SK-N-MC (cell line): ENCODE measurements around the gene FBXO11.

Source experiments
- DNase-seq: peaks from one replicate; pipeline ENCODE4 v3.0.0-alpha.2; 2011; ENCODE audit warnings: low read depth, low spot score
- H3K27ac ChIP-seq: fragments of 200-600 bp; sonication (generic); 2 replicates; pipeline ENCODE4 v1.5.1; 2016; ENCODE audit warnings: mixed run types
- H3K36me3 ChIP-seq: fragments of 200-600 bp; sonication (generic); 2 replicates; pipeline ENCODE4 v1.6.1; 2017; ENCODE audit warnings: antibody characterized with exemption, low read length, mixed read lengths; ENCODE audit not compliant: insufficient read depth
- H3K4me3 ChIP-seq: fragments of 200-600 bp; sonication (generic); 2 replicates; pipeline ENCODE4 v1.5.1; 2016
- H3K9ac ChIP-seq: fragments of 200-600 bp; sonication (generic); 2 replicates; pipeline ENCODE4 v1.8.0; 2017; ENCODE audit warnings: mixed run types, mixed read lengths; ENCODE audit not compliant: insufficient read length
- H3K9me3 ChIP-seq: fragments of 200-600 bp; sonication (generic); 2 replicates; pipeline ENCODE4 v1.6.1; 2017; ENCODE audit warnings: low read depth, mild to moderate bottlenecking, antibody characterized with exemption, low read length, moderate library complexity, mixed read lengths
- EZH2 ChIP-seq: fragments of 200-600 bp; sonication (generic); IDR thresholded peaks from one replicate; pipeline ENCODE4 v1.6.1; 2017; ENCODE audit warnings: antibody characterized with exemption
- FOXP2 ChIP-seq: optimal IDR thresholded peaks from 2 replicates; pipeline ENCODE3; 2011; ENCODE audit warnings: mild to moderate bottlenecking, moderate library complexity; ENCODE audit not compliant: insufficient read depth; ENCODE audit errors: extremely low read length, control extremely low read depth
- POLR2AphosphoS5 ChIP-seq: IDR thresholded peaks from 2 replicates; pipeline ENCODE4 v1.6.1; 2012; ENCODE audit warnings: mild to moderate bottlenecking, low read depth, low read length, borderline replicate concordance

Gene FBXO11

DNA sequence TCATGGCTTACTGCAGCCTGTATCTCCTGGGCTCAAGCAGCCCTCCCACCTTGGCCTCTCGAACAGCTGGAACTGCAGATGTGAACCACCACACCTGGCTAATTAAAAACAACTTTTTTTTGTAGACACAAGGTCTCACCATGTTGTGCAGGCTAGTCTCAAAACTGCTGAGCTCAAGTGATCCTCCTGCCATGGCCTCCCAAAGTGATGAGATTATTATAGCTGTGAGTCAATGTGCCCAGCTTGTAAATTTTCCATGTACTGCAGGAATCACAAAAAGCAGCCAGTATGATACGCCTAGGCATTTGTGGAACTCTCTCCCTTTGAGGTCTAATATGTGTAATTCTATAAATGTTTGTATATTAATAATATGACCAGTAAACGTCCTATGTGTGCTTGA lies 63.5 kb downstream of the FBXO11 start:
- H3K27ac ChIP-seq = 0 out of 2 replicates have a peak overlapping the region, but pooled peaks have one; percentile 31
- H3K36me3 ChIP-seq = peaks cover 18% of the 10 kb centered on the region
- no peak for DNase-seq
- H3K9me3 ChIP-seq = no peaks in the 10 kb centered on the region
- TF ChIP-seq POLR2AphosphoS5 = no peak
- TF ChIP-seq FOXP2 = no peak
- TF ChIP-seq EZH2 = no peak
- no peak overlapping the region for H3K9ac ChIP-seq
- H3K4me3 ChIP-seq = no peak overlapping the region

DNA sequence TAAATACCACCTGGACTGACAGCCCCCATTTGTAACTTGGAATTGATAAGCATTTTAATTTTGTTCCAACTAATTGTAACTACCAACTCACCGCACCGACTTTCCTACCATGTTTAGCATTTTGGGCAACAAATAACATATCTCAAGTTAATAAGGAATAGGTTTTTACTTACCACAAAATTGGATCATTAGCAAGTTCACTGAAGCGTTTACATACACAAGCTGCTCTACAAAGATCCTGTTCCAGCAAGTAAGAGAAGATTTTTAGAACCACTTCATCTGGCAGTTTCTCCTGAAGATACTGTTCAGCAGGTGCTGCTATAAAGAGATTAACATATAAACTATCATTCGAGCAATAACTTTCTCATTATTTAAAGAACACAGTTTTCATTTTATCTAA lies 67.6 kb downstream of the FBXO11 start:
- Histone ChIP-seq H3K36me3 (peaks cover 57% of the 10 kb centered on the region), H3K4me3 (no peak overlapping the region), H3K9me3 (no peaks in the 10 kb centered on the region), H3K9ac (no peak overlapping the region), H3K27ac (no peak overlapping the region)
- no peak for DNase-seq
- no peak for TF ChIP-seq POLR2AphosphoS5

DNA sequence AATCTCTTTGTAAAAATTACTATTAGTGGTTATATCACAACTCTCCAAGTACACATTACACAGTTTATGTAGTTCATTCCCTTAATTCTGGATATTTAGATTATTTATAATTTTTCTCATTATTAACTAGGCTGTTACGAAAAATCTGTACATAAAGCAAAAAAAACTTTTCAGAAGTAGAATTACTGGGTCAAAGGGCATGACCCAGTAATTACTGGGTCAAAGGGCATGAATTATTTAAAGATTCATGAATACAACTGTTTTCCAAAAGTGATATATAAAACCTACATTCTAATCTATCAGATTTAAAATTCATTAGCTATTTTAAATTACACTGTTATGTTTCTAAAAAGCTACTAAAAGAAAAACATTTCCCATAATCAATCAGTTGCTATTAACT lies 68.0 kb downstream of the FBXO11 start:
- no peaks in the 10 kb centered on the region for H3K9me3 ChIP-seq
- no peak overlapping the region; the same call in 1 of the 2 replicates for H3K27ac ChIP-seq
- no peak overlapping the region for H3K9ac ChIP-seq
- no peak overlapping the region for H3K4me3 ChIP-seq
- DNase-seq = no peak
- peaks cover 62% of the 10 kb centered on the region for H3K36me3 ChIP-seq
- no peak for TF ChIP-seq FOXP2
- no peak for TF ChIP-seq EZH2
- no peak for TF ChIP-seq POLR2AphosphoS5

DNA sequence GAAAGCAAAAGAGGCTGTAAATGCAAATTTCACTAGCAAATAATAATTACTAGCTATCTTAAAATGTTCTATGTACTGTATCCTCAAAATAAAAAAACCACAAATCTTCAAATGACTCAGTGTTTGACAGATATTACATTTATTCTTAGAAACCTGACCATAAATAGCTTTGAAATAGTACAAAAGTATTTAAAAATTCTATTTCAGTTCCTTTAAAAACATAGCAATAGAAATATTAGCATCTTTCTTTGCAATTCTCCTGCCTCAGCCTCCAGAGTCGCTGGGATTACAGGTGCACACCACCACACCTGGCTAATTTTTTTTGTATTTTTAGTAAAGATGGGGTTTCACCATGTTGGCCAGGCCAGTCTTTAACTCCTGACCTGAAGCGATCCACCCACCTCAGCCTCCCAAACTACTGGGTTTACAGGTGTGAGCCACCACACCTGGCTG lies 72.8 kb downstream of the FBXO11 start:
- Histone ChIP-seq H3K9me3 (no peaks in the 10 kb centered on the region), H3K9ac (no peak overlapping the region), H3K27ac (no peak overlapping the region), H3K36me3 (peaks cover 88% of the 10 kb centered on the region), H3K4me3 (no peak overlapping the region)
- no peak for DNase-seq
- TF ChIP-seq EZH2 = no peak
- no peak for TF ChIP-seq FOXP2
- TF ChIP-seq POLR2AphosphoS5 = no peak

DNA sequence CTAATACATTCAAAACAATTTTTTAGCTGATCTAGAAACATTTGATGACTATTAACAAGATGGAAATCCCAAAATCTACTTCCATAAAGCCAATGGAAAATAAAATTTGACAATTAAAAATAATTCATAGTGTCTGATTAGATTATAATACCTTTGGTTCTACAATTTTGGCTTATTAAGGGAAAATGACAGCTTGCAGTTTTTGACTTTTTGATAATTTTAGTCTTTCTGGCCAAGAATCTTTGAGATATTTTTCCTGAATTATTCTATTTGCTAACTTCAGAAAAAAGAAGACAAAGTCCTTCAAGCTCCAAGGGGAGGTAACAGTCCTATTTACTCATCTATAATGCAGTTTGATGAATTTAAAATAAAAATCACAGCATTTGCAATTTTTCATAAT lies 83.8 kb downstream of the FBXO11 start:
- Histone ChIP-seq H3K27ac (no peak overlapping the region), H3K9me3 (no peaks in the 10 kb centered on the region), H3K9ac (no peak overlapping the region), H3K4me3 (no peak overlapping the region), H3K36me3 (peaks cover 80% of the 10 kb centered on the region)
- TF ChIP-seq EZH2 (no peak), POLR2AphosphoS5 (no peak), FOXP2 (no peak)
- DNase-seq = no peak

DNA sequence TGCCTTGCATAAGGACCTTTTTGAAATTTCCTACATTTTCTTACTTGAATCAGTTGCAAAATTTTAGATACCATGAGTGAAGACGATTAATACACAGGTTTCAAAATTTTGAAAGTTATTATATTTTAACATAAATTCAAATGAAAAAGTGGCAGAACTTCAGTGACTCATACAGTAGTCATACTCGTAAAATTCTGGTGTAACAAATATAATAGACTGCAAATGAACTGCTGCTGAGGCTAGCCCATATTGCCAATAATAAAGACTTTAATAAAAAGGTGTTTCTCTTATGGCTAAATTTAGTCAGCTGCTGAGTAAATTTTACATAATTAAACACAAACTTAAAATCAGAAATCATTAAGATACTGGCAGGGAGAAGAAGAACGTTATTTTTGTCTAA lies 86.5 kb downstream of the FBXO11 start:
- no peak for DNase-seq
- Histone ChIP-seq H3K27ac (no peak overlapping the region), H3K36me3 (peaks cover 90% of the 10 kb centered on the region), H3K9me3 (no peaks in the 10 kb centered on the region), H3K4me3 (no peak overlapping the region), H3K9ac (no peak overlapping the region)
- TF ChIP-seq FOXP2 (no peak), POLR2AphosphoS5 (no peak), EZH2 (no peak)

DNA sequence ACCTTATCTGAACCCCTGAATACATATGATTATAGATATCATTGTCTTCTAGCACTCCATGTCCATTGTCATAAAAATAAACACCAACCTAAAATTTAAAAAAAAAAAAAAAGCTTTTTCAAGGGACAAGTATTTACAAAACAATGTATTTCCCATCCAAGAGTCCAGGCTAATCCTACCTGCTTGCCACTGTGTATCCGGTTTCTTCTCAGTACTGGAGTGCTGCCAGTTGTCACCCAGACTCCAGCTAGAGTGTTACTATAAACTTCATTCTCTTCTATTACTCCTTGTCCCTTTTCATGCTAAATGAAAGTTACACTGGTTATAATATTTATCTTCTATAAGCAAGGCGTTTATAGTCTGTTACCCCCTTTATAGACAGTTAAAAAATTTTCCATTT lies 87.5 kb downstream of the FBXO11 start:
- Histone ChIP-seq H3K27ac (no peak overlapping the region), H3K4me3 (no peak overlapping the region), H3K9ac (no peak overlapping the region), H3K36me3 (peaks cover 88% of the 10 kb centered on the region), H3K9me3 (no peaks in the 10 kb centered on the region)
- no peak for DNase-seq
- TF ChIP-seq FOXP2 (no peak), POLR2AphosphoS5 (no peak), EZH2 (no peak)

DNA sequence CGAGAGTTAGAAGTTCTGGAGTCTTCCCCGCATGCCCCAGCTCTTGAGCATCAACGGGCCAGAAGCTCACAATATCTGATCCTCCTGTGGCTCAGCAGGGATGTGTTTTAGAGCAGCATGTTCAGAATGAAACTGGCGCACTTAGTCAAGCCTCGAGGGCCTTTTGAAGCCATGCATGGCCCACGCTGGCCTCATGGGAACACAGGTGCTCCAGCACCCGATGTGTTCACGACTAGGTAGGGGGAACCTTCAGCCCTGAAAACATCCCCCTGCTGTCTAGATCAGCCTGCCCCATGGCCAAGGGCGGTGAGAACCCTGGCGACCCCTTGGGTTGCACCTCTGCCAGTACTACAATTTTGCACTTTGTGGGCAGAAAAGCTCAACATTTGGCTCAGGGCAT lies 90.5 kb downstream of the FBXO11 start:
- no peak for DNase-seq
- no peak for TF ChIP-seq EZH2
- no peak for TF ChIP-seq FOXP2
- TF ChIP-seq POLR2AphosphoS5 = no peak
- Histone ChIP-seq H3K27ac (no peak overlapping the region), H3K36me3 (peaks cover 93% of the 10 kb centered on the region), H3K4me3 (no peak overlapping the region), H3K9me3 (no peaks in the 10 kb centered on the region), H3K9ac (no peak overlapping the region)

DNA sequence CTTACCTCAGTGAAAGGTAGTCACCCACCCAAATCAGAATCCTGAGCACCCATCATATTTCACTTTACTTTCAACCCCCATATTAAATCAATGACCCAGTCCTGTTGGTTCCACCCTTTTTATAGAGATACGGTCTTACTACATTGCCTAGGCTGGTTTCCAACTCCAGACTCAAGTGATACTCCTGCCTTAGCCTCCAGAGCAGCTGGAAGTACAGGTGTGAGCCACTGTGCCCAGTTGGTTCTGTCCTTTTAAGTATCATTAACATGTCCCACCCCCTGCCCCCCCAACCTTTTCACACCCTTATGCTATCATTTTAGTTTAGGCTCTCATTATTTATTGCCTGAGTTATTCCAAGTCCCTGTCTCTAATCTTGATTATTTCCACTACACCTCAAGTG lies 94.6 kb downstream of the FBXO11 start:
- peaks cover 93% of the 10 kb centered on the region for H3K36me3 ChIP-seq
- H3K27ac ChIP-seq = peak overlapping the region; percentile 66; the same call in 1 of the 2 replicates
- no peak overlapping the region for H3K9ac ChIP-seq
- H3K9me3 ChIP-seq = no peaks in the 10 kb centered on the region
- no peak overlapping the region for H3K4me3 ChIP-seq
- DNase-seq = no peak
- TF ChIP-seq EZH2 (no peak), POLR2AphosphoS5 (peak; percentile 18; the same call in 1 of the 2 replicates)

DNA sequence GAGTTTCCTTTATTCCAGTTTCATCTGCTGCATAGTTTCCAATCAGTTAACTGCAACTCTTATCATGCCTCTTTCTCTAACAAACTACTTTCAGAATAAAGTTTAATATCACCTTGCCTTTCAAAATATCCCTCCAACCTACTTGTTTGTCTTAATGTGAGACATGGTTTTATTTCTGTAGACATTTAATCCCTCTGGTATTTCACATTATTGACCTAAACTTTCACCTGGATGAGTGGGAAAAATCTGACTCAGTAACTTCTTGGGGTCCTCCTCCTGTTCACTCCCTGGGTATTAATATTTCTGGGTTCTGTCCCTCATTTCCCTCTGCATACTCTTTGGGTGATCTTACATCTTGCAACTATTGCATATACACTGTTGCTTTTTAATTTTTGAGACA lies 95.4 kb downstream of the FBXO11 start:
- no peak overlapping the region for H3K4me3 ChIP-seq
- no peak; the same call in 1 of the 2 replicates for TF ChIP-seq POLR2AphosphoS5
- TF ChIP-seq EZH2 = no peak
- TF ChIP-seq FOXP2 = no peak
- peaks cover 93% of the 10 kb centered on the region for H3K36me3 ChIP-seq
- H3K27ac ChIP-seq = 0 out of 2 replicates have a peak overlapping the region, but pooled peaks have one; percentile 51
- H3K9me3 ChIP-seq = no peaks in the 10 kb centered on the region
- H3K9ac ChIP-seq = no peak overlapping the region
- DNase-seq = no peak
